Measurements from ENCODE around the gene CFAP107.

The CFAP107 gene

GRCh38 chr1:12745992-12746323 lies at the start of gene CFAP107:
CFAP107 (plus strand) TSS chr1:12746200; CDS start chr1:12746431, 231 bp downstream.
- no peaks in the 10 kb centered on the region for H3K27me3 ChIP-seq (ENCODE audit: control insufficient read depth, insufficient read depth, low read length)

DNA sequence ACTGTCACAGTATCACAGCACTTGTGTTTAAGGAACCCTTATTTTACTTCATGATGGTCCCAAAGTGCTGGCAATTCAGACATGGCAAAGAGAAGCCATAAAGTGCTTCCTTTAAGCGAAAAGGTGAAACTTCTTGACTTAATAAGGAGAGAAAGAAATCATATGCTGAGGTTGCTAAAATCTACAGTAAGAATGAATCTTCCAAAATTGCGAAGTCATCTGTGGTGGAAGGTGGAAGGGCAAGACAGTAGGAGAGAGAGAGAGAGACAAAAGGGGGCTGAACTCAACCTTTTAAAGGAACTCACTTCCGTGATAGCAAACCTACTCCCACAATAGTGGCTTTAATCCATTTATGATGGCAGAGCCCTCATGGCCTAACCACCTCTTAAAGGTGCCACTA lies 49.3 kb upstream of the CFAP107 start:
- no peaks in the 10 kb centered on the region for H3K27me3 ChIP-seq (ENCODE audit: control insufficient read depth, insufficient read depth, low read length)
- no peaks in the 10 kb centered on the region for H3K9me3 ChIP-seq (ENCODE audit: control insufficient read depth, insufficient read depth, low read length)
- H3K4me3 ChIP-seq (ENCODE audit: low read length), result no peak overlapping the region
- WGBS (ENCODE audit: insufficient coverage, insufficient read length), result no CpG with 5 or more reads among the region's 3 CpGs
- DNase-seq (ENCODE audit: low read depth, low spot score), result no peak
- H3K4me1 ChIP-seq (ENCODE audit: control insufficient read depth, insufficient read depth, low read length), result no peaks in the 10 kb centered on the region
- H3K36me3 ChIP-seq (ENCODE audit: control insufficient read depth, insufficient read depth, low read length), result no peaks in the 10 kb centered on the region
- no peak overlapping the region for H3K27ac ChIP-seq (ENCODE audit: low read length)

More at GRCh38 chr1:12745992-12746323, at the start of gene CFAP107:
- WGBS (ENCODE audit: insufficient coverage, insufficient read length), result no CpG with 5 or more reads among the region's 2 CpGs
- Histone ChIP-seq H3K4me1 (ENCODE audit: control insufficient read depth, insufficient read depth, low read length) (no peaks in the 10 kb centered on the region), H3K4me3 (ENCODE audit: low read length) (no peak within 1 kb of the TSS), H3K27ac (ENCODE audit: low read length) (no peak within 1 kb of the TSS), H3K36me3 (ENCODE audit: control insufficient read depth, insufficient read depth, low read length) (no peaks in the 10 kb centered on the region), H3K9me3 (ENCODE audit: control insufficient read depth, insufficient read depth, low read length) (no peaks in the 10 kb centered on the region)
- DNase-seq (ENCODE audit: low read depth, low spot score), result no peak

GRCh38 chr1:12697397-12697796 lies 48.6 kb upstream of the CFAP107 start:
- Histone ChIP-seq H3K36me3 (ENCODE audit: control insufficient read depth, insufficient read depth, low read length) (no peaks in the 10 kb centered on the region), H3K9me3 (ENCODE audit: control insufficient read depth, insufficient read depth, low read length) (no peaks in the 10 kb centered on the region), H3K4me1 (ENCODE audit: control insufficient read depth, insufficient read depth, low read length) (no peaks in the 10 kb centered on the region), H3K27me3 (ENCODE audit: control insufficient read depth, insufficient read depth, low read length) (no peaks in the 10 kb centered on the region), H3K4me3 (ENCODE audit: low read length) (no peak overlapping the region), H3K27ac (ENCODE audit: low read length) (no peak overlapping the region)
- no peak for DNase-seq (ENCODE audit: low read depth, low spot score)
- no CpG with 5 or more reads among the region's 3 CpGs for WGBS (ENCODE audit: insufficient coverage, insufficient read length)

DNA sequence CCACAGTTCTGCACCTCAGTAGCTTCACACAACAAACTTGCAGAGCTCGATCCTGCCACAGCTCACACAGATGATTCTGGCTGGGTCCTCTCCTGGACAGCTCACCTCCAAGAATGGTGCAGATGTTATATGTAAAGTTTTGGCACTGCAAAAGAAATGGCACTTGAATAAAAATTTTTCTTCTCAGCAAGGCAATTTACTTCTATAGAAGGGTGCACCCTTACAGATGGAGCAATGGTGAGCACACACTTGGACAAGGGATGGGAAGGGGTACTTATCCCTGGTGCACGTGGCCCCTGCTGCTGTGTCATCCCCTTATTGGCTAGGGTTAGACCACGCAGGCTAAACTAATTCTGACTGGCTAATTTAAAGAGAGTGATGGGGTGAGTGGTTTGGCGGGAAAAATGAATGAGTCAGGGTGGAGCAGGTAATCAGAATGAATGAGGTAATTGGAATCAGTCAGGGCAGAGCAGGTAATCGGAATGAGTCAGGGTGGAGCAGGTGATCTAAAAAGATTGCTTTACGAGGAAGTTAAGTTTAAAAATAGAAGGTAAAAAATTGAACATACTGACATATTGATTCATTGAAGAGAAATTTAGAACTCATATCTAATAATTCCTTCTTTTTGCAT lies 42.1 kb upstream of the CFAP107 start:
- H3K4me1 ChIP-seq (ENCODE audit: control insufficient read depth, insufficient read depth, low read length), result no peaks in the 10 kb centered on the region
- no peak overlapping the region for H3K4me3 ChIP-seq (ENCODE audit: low read length)
- H3K36me3 ChIP-seq (ENCODE audit: control insufficient read depth, insufficient read depth, low read length), result no peaks in the 10 kb centered on the region
- no peak for DNase-seq (ENCODE audit: low read depth, low spot score)
- no CpG with 5 or more reads among the region's 6 CpGs for WGBS (ENCODE audit: insufficient coverage, insufficient read length)
- no peaks in the 10 kb centered on the region for H3K9me3 ChIP-seq (ENCODE audit: control insufficient read depth, insufficient read depth, low read length)
- no peaks in the 10 kb centered on the region for H3K27me3 ChIP-seq (ENCODE audit: control insufficient read depth, insufficient read depth, low read length)
- no peak overlapping the region for H3K27ac ChIP-seq (ENCODE audit: low read length)

- no CpG with 5 or more reads among the region's 3 CpGs for WGBS (ENCODE audit: insufficient coverage, insufficient read length)
- H3K4me3 ChIP-seq (ENCODE audit: low read length), result no peak overlapping the region
- no peak overlapping the region for H3K27ac ChIP-seq (ENCODE audit: low read length)
- DNase-seq (ENCODE audit: low read depth, low spot score), result no peak
- no peaks in the 10 kb centered on the region for H3K27me3 ChIP-seq (ENCODE audit: control insufficient read depth, insufficient read depth, low read length)
- H3K9me3 ChIP-seq (ENCODE audit: control insufficient read depth, insufficient read depth, low read length), result no peaks in the 10 kb centered on the region
- no peaks in the 10 kb centered on the region for H3K36me3 ChIP-seq (ENCODE audit: control insufficient read depth, insufficient read depth, low read length)
- H3K4me1 ChIP-seq (ENCODE audit: control insufficient read depth, insufficient read depth, low read length), result no peaks in the 10 kb centered on the region
Observed at GRCh38 chr1:12706061-12706460, 39.9 kb upstream of the CFAP107 start.

GRCh38 chr1:12708396-12709090 lies 37.5 kb upstream of the CFAP107 start:
- Histone ChIP-seq H3K4me1 (ENCODE audit: control insufficient read depth, insufficient read depth, low read length) (peaks cover 3% of the 10 kb centered on the region; the same call in 1 of the 2 replicates), H3K27ac (ENCODE audit: low read length) (no peak overlapping the region), H3K36me3 (ENCODE audit: control insufficient read depth, insufficient read depth, low read length) (no peaks in the 10 kb centered on the region), H3K9me3 (ENCODE audit: control insufficient read depth, insufficient read depth, low read length) (no peaks in the 10 kb centered on the region), H3K27me3 (ENCODE audit: control insufficient read depth, insufficient read depth, low read length) (no peaks in the 10 kb centered on the region), H3K4me3 (ENCODE audit: low read length) (no peak overlapping the region)
- no CpG with 5 or more reads among the region's 4 CpGs for WGBS (ENCODE audit: insufficient coverage, insufficient read length)
- no peak for DNase-seq (ENCODE audit: low read depth, low spot score)

DNA sequence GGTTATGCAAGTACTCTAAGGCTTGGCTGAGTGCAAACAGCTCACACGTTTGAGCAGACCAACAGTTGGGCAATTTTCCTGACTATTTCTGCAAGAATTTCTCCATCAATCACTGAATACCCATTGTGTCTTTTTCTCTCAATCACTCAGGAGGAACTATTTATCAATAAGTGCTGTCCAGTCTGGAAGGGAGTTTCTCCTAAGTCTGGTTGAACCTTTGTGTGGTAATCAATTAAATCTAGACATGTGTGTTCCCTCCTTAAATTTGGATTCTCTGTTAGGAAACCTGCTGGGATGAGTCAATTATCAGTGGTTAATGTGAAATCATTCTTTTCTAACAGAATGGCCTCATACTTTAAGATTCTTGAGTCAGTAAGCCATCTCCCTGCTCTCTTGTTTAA lies 36.9 kb upstream of the CFAP107 start:
- Histone ChIP-seq H3K27me3 (ENCODE audit: control insufficient read depth, insufficient read depth, low read length) (no peaks in the 10 kb centered on the region), H3K4me1 (ENCODE audit: control insufficient read depth, insufficient read depth, low read length) (peaks cover 3% of the 10 kb centered on the region; the same call in 1 of the 2 replicates), H3K4me3 (ENCODE audit: low read length) (no peak overlapping the region), H3K36me3 (ENCODE audit: control insufficient read depth, insufficient read depth, low read length) (no peaks in the 10 kb centered on the region), H3K9me3 (ENCODE audit: control insufficient read depth, insufficient read depth, low read length) (no peaks in the 10 kb centered on the region), H3K27ac (ENCODE audit: low read length) (no peak overlapping the region)
- no peak for DNase-seq (ENCODE audit: low read depth, low spot score)
- no CpG with 5 or more reads among the region's 1 CpG for WGBS (ENCODE audit: insufficient coverage, insufficient read length)

- no peaks in the 10 kb centered on the region for H3K27me3 ChIP-seq (ENCODE audit: control insufficient read depth, insufficient read depth, low read length)
- no CpG with 5 or more reads among the region's 3 CpGs for WGBS (ENCODE audit: insufficient coverage, insufficient read length)
- no peak overlapping the region for H3K27ac ChIP-seq (ENCODE audit: low read length)
- peaks cover 3% of the 10 kb centered on the region; the same call in 1 of the 2 replicates for H3K4me1 ChIP-seq (ENCODE audit: control insufficient read depth, insufficient read depth, low read length)
- DNase-seq (ENCODE audit: low read depth, low spot score), result no peak
- no peaks in the 10 kb centered on the region for H3K36me3 ChIP-seq (ENCODE audit: control insufficient read depth, insufficient read depth, low read length)
- no peak overlapping the region for H3K4me3 ChIP-seq (ENCODE audit: low read length)
- no peaks in the 10 kb centered on the region for H3K9me3 ChIP-seq (ENCODE audit: control insufficient read depth, insufficient read depth, low read length)
Observed at GRCh38 chr1:12709696-12710095, 36.3 kb upstream of the CFAP107 start.

GRCh38 chr1:12711536-12711935 lies 34.5 kb upstream of the CFAP107 start:
- WGBS (ENCODE audit: insufficient coverage, insufficient read length), result no CpG with 5 or more reads among the region's 3 CpGs
- Histone ChIP-seq H3K27me3 (ENCODE audit: control insufficient read depth, insufficient read depth, low read length) (no peaks in the 10 kb centered on the region), H3K4me1 (ENCODE audit: control insufficient read depth, insufficient read depth, low read length) (peaks cover 8% of the 10 kb centered on the region; the same call in 1 of the 2 replicates), H3K27ac (ENCODE audit: low read length) (no peak overlapping the region), H3K4me3 (ENCODE audit: low read length) (no peak overlapping the region), H3K36me3 (ENCODE audit: control insufficient read depth, insufficient read depth, low read length) (no peaks in the 10 kb centered on the region), H3K9me3 (ENCODE audit: control insufficient read depth, insufficient read depth, low read length) (no peaks in the 10 kb centered on the region)
- DNase-seq (ENCODE audit: low read depth, low spot score), result no peak

GRCh38 chr1:12712076-12712475 lies 33.9 kb upstream of the CFAP107 start:
- WGBS (ENCODE audit: insufficient coverage, insufficient read length), result no CpG with 5 or more reads among the region's 1 CpG
- Histone ChIP-seq H3K27me3 (ENCODE audit: control insufficient read depth, insufficient read depth, low read length) (no peaks in the 10 kb centered on the region), H3K27ac (ENCODE audit: low read length) (no peak overlapping the region), H3K36me3 (ENCODE audit: control insufficient read depth, insufficient read depth, low read length) (no peaks in the 10 kb centered on the region), H3K9me3 (ENCODE audit: control insufficient read depth, insufficient read depth, low read length) (no peaks in the 10 kb centered on the region), H3K4me3 (ENCODE audit: low read length) (no peak overlapping the region), H3K4me1 (ENCODE audit: control insufficient read depth, insufficient read depth, low read length) (peaks cover 8% of the 10 kb centered on the region; the same call in 1 of the 2 replicates)
- DNase-seq (ENCODE audit: low read depth, low spot score), result no peak

DNA sequence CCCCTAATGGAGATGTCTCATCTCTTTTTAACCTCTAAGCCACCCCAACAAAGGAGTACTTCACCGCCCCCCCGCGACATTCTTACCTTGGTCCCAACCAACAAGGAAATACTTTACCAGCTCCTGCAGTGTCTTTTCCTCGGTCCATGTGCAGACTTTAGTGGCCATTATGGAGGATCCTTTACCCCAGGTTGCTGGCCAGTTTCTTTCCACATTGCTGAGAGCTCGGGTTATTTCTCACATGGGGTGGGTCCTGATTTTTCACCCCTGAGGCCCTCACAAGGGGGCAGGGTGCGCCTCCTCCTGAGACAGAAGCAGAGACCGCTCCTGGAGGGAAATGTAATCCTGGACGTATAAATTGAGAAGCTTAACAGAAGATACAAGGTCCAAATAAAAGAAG lies 33.1 kb upstream of the CFAP107 start:
- H3K36me3 ChIP-seq (ENCODE audit: control insufficient read depth, insufficient read depth, low read length), result no peaks in the 10 kb centered on the region
- WGBS (ENCODE audit: insufficient coverage, insufficient read length), result no CpG with 5 or more reads among the region's 8 CpGs
- no peak overlapping the region for H3K4me3 ChIP-seq (ENCODE audit: low read length)
- H3K4me1 ChIP-seq (ENCODE audit: control insufficient read depth, insufficient read depth, low read length), result peaks cover 12% of the 10 kb centered on the region; the same call in 1 of the 2 replicates
- no peak for DNase-seq (ENCODE audit: low read depth, low spot score)
- H3K9me3 ChIP-seq (ENCODE audit: control insufficient read depth, insufficient read depth, low read length), result no peaks in the 10 kb centered on the region
- no peak overlapping the region for H3K27ac ChIP-seq (ENCODE audit: low read length)
- no peaks in the 10 kb centered on the region for H3K27me3 ChIP-seq (ENCODE audit: control insufficient read depth, insufficient read depth, low read length)

Measured in iPS DF 6.9 (cell line).